ENCODE data around the gene DNAJB6.

DNAJB6 gene

DNA sequence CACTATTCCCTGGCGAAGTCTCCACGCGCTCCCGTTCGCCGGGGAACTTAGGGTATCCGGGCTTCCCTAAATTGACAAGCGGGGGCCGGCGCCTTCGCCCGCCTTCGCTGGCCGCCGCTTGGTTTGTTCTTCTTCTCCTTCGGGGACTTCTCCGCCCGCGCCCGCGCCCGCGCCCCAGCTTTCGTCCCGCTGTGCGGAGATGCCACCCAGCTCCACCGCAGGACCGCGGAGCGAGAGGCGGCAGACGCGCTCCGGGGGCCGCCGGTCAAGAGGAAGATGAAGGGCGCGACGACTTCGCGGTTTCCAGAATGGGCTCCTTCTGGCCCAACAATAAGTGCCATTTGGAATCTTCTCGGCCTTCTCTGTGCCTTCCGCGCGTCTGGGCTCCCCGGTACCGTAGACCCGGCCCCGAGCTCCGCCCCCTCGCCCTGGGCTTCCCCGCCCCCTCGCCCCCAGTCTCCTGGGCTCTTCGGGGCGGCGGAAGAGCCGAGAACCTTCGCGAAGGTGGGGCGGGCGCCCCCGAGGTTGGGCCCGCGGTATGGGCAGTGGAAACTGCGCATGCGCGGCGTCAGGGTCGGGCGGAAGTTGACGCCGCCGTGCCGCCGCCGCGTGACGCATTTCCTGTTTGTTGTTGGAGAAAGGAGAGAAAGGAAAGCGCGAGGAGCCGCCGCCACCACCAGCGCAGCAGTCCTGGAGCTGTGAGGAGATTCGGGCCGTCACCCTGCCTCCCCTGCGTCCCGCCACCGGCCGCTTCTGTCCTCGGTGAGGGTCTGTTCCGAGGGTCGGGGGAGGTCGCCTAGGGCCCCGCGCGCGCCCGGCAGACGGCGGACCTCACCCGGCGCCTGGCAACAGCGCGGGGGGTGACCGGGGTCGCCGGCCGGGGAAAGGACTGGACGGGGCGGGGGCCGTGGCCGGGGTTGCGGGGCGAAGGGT is at the start of gene DNAJB6:
DNAJB6 (plus strand) TSS at position 622 of the 933 bp plus-strand sequence. CDS start 21,569 bp downstream, outside the sequence.
- DNase-seq: peak; percentile 98

DNA sequence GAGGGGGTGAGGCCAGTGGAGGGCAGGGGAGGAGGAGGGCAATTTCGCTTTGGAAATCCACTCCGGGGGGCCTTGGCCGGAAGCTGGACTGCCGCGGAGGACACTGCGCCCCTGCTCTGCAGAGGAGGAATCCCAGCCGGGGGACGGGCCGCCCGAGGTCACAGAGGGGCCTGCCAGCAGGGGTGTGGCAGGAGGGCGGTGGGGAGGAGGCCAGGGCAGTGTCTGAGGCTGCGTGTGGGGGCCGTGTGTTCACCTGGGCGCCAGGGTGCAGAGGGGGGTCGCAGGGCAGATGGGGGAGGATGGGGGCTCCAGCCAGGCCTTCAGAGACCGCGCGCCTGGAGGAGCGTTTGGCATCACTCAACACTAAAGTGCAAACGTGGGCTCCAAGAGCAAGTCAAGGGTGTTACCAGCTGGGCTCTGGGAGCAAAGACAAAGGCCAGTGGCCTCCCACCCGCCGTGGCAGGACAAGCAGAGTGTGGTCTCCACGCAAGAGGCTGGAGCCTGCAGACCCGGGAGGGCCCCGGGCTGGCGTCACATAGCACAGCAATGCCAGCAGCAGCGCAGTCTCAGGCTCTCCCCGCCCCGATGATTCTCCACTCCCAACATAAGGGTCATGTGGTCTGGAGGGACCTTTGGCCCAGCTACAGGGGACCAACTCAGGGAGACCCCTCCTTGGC is 45.3 kb upstream of the DNAJB6 start:
- DNase-seq: no peak

DNA sequence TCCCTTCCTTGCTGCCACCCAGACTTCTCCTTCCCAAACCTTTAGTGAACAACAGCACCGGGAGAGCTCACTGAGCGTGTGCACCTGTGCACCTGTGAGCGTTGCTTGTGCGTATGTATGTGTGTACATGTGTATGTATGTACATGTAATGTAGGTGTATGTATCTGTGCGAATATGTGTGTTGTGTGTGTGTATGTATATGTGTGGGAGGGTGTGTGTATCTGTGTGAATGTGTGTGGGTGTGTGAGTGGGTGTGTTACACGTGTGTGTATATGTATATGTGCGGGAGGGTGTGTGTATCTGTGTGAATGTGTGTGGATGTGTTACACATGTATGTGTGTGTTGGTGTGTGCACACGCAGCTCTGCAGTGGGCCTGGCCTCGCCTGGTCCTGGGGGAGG is 44.5 kb upstream of the DNAJB6 start:
- no peak for DNase-seq

DNA sequence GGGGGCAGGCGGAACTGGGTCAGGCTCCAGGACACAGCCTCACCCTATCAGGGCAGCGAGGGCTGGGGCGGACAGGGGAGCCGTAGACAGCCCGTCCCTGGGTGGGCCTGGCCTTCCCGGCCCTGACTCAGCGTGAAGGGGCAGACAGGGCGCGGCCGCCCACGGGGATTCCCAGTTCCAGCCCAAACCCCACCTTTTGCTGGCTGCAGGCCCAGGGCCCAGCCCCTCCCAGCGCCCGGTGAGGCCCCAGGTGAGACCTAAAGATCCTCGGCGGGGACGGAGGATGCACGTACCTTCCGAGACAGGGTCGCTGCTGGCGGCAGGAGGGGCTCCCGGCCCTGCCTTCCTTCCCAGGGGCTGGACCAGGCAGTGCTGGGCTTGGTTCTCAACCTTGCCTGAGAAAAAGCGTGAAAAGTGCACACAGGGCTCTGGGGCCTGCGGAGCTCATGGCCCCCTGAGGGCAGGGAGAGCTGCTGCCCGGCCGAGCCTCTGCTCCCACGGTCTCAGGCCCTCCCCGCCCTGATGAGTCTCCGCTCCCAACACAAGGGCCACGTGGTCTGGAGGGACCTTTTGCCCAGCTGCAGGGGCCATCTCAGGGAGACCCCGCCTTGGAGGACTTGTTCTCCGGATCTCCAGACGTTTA is 43.9 kb upstream of the DNAJB6 start:
- DNase-seq: no peak

DNA sequence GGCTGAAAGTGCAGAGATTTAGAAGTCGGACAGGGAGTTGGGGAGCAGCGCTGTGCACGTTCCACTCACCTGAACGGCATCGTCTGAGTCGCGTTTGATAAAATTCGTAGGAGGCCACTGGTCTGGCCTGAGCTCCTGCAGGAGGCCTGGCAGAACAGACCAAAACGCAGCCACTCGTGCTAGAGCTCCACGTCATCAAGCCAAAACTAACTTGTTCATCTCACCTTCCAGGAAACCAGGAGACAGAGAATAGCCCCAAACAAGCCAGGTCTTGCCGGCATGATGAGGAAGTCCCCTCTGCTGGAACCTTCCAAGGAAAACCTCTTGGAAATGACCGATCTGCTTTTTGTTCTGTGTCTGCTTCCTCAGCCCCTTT is 43.4 kb upstream of the DNAJB6 start:
- no peak for DNase-seq

DNA sequence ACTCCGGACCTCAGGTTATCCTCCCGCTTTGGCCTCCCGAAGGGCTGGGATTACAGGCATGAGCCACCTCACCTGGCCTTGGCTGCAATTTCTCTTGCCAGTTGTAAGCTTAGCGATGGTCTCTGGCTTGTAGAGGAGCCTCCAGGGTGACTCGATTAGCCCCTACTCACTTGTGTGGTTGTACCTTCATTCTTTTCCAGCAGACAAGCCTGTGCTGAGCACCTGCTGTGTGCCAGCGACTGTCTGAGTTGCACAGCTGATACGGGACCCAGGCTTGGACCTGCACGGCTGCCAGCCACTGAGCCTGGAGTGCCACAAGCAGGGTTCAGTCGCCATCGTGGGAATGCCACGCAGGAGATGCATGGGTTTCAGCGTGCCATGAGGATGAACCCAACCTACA is 42.0 kb upstream of the DNAJB6 start:
- no peak for DNase-seq

DNA sequence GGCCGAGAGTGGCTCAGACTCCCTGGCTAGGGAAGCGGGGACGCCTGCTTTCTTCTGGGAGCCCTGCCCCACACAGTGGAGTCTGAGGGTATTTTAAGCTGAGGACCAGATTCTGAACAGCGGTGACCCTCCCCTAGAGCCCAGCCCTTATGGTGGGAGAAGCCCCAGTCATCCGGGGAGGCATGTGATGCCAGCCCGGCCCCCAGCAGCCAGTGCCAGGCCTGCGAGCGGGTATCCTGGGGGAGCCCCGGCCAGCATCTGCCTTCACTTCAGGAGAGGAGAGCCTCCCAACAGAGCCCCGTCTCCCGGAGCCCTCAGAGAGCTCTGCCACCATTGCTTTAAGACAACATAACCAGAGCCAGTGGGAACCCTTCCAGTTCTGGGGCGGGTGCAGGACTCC is 41.5 kb upstream of the DNAJB6 start:
- DNase-seq: no peak

DNA sequence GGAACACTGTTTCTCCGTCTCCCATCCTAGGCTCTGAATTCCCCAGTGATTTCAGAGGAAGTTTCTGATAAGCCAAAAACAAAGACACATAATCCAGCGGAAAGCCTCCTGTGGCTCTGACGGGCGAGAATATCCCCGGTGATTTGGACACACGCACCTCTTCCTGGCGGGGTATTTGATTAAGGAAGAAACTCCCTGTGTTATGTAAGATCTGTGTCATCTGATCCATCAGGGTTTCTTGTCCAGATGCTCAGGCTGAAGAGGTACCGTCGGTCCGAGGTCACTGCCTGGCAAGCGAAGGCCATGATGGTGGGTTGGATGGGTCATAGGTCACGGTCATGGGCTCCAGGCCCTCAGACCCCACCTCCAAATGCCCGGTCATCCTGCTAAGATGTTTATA is 39.6 kb upstream of the DNAJB6 start:
- DNase-seq: no peak

DNA sequence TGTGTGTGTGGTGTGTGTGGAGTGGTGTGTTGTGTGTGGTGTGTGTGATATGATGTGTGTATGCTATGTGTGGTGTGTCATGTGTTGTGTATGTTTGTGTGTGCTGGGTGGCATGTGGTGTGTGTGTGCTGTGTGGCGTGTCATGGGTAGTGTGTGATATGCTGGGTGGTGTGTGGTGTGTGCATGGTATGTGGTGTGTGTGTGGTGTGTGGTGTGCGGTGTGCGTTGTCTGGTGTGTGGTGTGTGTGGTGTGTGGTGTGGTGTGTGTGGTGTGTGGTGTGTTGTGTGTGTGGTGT is 37.5 kb upstream of the DNAJB6 start:
- DNase-seq: no peak

DNA sequence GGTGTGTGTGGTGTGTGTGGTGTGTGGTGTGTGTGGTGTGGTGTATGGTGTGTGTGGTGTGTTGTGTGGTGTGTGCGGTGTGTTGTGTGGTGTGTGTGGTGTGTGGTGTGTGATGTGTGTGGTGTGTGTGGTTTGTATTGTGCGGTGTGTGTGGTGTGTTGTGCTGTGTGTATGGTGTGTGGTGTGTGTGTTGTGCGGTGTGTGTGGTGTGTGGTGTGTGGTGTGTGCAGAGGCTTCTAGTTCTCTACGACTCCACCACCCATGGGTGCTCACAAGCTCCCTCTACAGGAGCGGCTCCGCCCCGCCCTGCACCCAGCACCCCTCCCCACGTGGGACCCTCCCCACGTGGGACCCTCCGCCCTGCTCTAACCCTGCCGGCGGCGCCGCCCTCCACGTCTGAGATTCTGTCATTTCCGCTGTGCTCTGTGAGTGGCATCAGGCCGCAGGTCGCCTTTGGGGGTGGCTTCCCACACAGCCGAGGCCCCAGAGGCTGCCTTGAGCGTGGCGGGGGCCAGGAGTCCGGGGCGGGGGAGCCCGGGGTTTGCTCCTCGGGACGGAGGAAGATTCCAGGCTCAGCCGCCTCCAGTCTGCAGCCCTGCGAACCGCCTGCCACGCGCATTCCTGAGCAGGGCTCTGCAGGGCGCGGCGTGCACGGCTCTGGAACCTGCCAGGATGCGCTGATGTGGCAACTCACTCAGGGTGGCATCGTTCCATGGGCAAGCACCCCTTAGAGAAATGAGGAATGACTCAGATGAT is 37.0 kb upstream of the DNAJB6 start:
- DNase-seq: no peak

DNA sequence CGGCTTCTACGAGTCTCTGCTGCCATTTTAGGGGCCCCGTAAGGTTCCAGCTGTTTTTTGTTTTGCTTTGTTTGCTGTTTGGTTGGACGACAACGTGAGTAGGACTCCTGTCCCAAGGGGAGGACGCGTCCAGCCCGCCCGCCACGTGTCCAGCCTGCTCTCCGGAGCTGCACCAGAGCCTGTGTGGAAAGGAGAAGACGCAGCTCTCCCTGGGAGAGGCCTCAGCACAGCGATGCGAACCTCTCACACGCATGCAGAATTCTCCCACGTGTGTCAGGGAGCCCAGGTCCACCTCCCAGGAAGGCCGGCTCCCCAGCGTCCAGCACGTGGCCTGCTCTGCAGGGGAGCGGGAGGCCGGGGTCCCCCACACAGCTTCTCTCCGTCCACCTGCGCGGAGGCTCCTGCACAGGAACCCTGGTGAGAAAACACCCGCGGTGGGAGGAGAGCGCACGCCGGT is 36.4 kb upstream of the DNAJB6 start:
- DNase-seq: no peak

DNA sequence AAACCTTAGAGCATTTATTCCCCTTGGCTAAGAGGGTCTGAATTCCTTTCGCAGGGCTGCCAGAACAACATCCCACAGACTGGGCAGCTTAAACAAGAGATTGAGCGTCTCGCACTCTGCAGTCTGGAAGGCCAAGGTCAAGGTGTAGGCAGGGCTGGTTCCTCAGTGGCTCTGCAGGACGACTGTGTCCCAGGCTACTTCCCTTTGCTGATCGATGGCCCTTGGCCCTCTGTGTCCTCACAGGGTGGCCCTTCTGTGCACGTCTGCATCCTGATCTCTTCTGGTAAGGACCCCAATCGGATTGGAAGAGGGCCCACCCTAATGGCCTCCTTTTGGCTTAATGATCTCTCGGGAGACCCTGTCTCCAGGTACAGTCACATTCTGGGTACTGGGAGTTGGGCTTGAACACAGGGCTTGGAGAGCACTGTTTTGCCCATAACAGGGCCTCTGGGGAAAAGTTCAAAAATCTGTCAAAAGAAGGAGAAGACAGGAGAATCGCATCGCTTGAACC is 35.1 kb upstream of the DNAJB6 start:
- no peak for DNase-seq

DNA sequence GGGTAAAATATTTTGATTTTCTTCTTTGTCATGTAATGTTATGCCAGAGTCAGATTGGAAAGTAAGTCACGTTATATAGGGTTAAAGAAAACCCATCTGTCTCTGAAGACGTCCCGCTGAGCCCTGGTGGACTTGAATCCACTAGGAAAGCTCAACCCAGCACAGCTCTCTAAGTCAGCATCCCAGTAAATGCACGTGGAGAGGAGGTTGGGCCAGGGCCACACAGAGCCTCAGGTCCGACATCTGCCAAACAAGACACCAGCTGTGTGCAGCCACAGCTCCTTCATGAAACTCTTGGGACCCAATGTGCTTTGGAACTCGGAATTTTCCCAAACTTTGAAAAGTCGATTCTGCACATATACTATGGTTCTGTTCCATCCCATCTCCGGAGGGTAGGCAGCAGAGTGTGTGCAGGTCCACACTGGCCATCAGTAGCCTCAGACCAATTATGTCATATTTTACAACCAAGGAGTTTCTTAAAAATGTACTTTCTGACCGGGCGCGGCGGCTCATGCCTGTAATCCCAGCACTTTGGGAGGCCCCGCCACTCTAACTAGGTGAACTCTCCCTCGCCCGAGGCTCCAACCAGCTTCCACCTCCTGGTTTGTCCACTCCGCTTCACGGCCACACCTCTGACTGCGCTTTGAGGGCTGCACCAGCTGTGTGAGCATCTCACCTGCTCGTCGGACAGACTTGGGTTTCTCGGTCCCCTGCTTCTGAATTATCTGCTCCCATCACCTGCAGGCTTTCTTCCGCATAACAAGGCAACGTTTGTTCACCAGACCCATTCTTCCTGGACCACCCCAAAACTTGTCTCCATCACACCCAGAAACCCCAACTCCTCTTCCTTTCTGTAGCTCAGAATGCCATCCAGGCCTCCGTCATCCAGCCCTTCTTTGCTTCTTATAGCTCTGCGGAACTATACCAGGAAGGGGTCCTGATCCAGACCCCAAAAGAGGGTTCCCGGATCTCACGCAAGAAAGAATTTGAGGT is 29.7 kb upstream of the DNAJB6 start:
- DNase-seq: no peak

DNA sequence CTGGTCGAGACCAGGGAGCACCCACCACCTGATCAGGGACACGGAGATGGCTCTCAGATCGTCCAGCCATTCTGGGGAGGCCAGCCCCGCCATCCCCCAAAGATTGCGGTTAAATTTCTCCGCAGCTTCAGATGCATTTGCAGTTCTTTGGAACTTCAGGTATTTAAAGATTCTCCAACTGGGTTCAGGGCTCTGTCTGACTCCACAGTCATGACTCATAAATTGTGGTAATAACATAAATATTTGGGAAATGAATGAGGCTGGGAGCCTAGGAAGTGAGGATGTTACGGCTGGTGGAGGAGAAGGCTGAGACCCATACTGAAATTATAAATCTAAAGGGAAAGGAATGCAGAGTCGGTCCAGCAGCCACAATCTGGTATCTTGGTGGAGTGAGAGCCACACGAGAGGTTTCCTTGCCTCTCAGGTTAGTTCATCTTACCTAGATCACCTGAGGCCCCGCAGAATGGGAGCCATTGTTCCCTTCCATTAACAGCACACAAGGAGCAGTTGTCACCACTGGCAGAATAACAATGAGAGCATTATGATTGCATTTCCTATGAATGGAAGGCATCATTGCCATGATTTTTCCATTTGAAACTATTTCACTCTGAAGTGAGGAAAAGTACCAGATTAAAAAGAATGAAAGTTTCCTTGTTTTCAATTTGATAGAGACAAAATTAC is 26.7 kb upstream of the DNAJB6 start:
- DNase-seq: no peak

DNA sequence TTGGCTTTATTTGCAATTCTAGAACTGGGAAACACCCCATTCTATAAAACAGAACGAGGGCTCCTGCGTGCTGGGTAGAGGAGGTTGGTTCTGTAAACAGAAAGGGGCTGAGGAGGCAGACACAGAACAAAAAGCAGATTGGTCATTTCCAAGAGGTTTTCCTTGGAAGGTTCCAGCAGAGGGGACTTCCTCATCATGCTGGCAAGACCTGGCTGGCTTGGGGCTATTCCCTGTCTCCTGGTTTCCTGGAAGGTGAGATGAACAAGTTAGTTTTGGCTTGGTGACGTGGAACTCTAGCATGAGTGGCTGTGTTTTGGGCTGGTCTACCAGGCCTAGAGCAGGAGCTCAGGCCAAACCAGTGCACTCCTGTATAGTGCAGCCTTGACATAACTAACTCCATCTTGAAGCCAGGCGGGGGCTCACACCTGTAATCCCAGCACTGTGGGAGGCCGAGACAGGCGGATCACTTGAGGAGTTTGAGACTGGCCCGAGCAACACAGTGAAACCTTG is 26.1 kb upstream of the DNAJB6 start:
- DNase-seq: no peak

DNA sequence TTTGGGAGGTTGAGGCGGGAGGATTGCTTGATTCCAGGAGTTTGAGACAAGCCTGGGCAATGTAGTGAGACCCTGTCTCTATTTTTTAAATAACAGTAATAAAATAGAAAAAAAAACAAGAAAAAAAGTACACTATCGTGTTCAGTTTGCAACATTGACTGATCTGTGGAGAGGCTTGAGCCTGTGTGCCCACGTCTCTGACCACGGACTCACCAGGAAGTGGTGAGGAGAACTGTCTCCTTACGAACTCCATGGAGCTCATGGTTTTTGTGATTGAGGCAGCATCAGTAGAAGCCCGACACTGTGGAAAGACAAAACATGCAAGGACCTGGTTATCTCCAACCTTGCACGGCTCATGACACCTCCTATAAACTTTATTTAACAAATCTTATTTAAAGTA is 23.9 kb upstream of the DNAJB6 start:
- no peak for DNase-seq

DNA sequence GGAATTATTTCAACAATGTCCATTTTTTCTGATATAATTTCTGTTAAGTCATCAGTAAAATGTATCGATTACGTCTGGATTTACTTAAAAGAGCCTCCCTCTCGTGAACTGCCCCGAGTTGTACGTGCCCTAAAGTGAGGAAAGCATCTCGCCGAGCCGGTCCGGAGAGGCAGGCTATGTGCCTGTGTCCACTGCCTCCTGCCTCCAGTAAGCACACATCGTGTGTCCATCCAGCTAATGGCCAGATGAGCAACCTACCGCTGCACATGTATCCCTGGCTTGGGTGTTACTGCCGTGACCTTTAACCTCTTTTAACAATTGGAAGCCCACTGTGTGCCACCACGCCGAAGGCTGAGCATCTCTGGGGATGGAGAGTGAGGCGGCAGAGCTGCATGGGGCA is 23.2 kb upstream of the DNAJB6 start:
- no peak for DNase-seq

DNA sequence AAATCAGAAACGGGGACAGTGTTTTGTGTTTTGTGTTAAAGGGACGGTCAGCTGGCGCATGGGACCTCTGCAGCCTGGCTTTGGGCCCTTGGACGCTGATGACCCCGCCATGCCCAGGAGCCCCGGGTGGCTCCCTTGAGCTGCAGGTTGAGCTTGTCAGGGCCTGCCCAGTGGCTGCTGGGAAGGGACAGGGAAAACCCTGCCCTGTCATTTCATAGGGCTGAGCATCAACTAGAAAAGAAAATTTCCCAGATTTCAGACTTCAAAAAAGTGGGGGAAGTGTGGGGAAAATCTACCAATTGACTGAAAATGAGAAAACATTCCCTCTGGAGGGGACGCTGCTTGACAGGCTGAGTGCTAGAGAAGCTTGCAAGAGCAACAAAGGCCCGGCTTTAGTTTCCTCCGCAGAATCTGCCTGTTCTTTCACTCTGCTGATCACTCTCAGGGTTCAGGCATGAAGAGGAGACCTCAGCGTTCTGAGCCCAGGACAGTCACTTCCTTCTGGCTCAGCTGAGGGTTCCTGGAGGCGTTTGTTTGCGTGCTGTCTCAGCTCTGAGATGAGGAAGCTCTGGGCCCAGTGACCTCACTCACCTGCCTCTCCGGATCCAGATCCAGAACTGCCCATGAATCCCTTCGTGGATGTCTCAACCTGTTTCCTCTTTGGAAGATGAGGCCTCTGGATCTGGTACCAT is 18.6 kb upstream of the DNAJB6 start:
- no peak for DNase-seq

DNA sequence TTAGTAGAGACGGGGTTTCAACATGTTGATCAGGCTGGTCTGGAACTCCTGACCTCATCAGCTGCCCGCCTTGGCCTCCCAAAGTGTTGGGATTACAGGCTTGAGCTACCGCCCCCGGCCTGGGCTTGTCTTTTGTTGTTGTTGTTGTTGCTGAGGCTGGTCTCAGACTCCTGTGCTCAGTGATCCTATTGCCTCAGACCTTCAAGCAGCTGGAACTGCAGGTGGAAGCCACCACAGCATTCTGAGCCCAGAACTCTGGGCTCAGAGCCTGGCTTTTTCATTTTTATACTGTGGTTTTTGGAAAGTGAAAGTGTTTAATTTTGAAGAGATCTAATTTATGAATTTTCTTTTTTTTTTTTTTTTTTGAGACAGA is 16.2 kb upstream of the DNAJB6 start:
- no peak for DNase-seq

DNA sequence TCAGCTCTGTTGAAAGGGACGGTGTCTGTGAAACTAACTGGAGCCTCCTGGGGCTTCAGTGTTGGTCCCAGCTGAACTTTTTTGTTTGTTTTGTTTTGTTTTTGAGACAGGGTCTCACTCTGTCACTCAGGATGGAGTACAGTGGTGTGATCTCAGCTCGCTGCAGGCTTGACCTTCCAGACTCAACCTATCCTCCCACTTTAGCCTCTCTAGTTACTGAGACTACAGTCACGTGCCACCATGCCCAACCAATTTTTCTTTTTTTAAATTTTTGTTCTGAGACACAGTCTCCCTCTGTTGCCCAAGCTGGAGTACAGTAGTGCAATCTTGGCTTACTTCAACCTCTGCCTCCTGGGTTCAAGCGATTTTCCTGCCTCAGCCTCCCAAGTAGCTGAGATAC is 13.4 kb upstream of the DNAJB6 start:
- no peak for DNase-seq
